HG02938 (cell line): Measurements from ENCODE around the gene FAT2.

Source experiments
- ATAC-seq: cut with Tn5 transposase; IDR thresholded peaks from one replicate; pipeline ENCODE4 v1.9.1; 2021; ENCODE audit warnings: mild to moderate bottlenecking, moderate library complexity; ENCODE audit not compliant: unreplicated experiment

The FAT2 gene

GRCh38 chr5:151557951-151558350 is 33.2 kb downstream of the FAT2 start:
- ATAC-seq, result no peak

DNA sequence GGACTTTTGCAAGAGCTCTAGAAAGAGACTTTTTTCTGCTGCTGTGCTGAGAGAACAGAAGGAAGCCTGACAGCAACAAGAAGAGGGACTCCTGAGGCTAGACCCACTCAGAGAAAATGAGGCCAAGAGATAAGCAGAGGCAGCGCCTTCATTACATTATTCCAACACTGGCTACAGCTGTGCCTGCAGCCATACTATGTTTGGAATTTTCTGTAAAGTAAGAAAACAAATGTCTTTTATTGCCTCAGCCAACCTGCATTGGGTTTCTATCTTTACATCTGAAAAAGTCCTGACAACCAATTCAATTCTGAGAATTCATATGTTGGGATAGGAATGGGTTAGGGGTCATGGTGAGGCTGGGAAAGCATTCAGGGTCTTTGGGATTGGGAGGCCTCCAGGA is 33.7 kb downstream of the FAT2 start:
- no peak for ATAC-seq

DNA sequence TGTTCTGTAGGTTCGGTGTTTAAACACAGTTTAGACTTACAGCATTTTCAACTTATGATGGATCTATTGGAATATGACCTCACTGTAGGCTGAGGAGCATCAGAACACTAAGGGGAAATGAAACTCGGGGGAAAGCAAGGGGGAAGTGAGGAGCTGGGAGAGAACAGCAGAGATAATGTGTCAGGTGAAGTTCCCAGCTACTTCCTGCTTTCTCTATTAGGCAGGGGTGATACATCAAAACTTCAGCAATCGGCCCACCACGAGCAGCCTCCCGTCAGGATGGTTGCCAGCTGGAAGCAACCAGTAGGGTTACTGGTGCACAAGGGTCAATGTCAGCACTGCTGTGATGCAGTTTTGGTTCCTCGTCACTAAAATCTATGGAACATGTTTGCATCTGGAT is 34.3 kb downstream of the FAT2 start:
- no peak for ATAC-seq

DNA sequence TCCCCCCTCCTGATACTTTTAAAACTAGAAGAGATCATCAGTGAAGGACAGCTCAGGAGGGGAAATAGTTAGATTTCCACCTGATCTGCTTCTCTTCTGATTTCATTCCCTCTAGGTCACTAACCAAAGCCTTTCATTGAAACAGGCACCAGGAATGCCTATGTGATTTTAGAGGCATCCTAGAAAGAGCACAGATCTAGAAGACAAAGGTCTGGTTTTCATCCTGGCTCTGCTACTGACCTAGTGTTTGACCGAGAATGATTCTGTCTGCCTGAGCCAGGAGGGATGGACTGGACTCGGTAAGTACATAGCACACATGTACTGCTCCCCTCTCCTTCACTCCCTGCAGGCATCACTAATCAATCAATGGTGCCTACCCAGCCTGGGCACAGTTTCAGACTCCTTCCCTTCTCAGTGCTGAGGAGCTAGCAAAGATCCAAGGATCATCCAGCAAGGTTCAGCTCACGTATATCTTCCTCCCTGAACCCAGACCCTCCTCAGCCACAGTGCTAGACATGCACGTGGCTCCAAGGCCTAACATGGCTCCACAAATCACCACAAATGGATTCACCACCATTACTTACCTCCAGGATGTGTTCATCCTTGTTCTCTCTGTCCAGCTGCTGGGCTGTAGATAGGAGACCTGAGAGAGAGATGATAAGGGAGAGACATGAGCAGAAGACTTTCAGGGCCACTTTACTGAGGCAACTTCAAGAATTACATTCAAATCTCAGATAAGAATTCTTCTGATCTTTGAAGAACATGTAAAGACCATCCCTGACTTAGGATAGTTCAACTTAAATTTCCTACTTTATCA is 35.2 kb downstream of the FAT2 start:
- no peak for ATAC-seq

GRCh38 chr5:151553695-151554094 is 37.4 kb downstream of the FAT2 start:
- no peak for ATAC-seq

DNA sequence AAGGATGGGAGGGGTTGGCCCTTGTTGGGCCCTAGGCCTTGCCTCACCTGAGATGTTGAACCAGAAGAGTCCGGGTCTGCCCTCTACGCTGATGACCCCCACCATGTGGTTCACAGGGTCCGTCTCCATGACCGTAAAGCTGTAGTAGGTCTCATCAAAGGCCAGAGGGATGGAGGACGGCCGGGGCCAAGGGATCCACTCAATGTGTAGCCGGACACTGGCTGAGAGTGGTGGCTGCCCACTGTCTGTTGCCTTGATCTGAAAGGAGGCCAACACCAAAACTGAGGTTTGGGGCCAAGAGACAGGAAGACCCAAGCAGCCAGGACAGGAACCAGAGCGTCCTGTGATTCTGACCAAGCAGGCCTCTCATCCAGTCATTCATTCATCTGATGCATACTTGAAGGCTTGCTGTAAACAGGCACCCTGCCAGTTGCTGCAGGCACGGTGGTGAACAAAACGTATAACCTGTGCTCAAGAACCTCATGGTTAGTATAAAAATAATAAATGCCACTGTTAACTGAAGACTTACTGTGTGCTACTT is 37.9 kb downstream of the FAT2 start:
- no peak for ATAC-seq

DNA sequence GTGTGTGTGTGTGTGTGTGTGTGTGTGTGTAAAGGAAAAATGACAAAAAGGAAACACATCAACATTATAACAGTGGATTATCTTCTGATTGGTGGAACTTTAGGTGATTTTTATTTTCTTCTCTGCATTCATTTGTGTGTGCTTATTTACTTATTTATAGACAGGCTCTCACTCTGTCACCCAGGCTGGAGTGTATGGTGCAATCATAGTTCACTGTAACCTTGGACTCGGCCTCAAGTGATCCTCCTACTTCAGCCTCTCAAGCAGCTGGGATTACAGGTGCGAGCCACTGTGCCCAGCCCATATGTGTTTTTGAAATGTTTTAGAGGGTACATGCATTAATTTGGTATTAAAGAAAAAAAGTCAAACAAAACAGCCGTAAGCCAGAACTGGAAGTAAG is 39.1 kb downstream of the FAT2 start:
- ATAC-seq, result no peak

- no peak for ATAC-seq
These were observed 41.0 kb downstream of the FAT2 start for GRCh38 chr5:151550146-151550545.

DNA sequence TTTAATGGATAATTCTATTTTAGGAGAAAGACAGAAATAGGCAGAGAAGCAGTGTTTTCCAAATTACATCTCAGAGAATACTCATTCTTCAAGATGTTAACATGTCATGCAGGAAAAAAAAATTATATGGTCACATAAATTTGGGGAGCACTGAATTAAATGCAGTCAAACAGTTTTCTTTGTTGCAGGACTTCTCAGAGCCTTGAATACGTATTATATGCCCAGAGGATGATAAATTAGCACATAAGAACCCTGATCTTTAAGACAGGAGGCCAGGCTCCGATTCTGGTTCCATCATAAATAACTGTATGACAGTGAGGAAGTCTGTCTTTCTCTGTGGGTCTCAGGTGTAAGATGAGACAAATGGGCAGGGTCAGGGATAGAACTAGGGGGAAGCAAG is 41.4 kb downstream of the FAT2 start:
- no peak for ATAC-seq

DNA sequence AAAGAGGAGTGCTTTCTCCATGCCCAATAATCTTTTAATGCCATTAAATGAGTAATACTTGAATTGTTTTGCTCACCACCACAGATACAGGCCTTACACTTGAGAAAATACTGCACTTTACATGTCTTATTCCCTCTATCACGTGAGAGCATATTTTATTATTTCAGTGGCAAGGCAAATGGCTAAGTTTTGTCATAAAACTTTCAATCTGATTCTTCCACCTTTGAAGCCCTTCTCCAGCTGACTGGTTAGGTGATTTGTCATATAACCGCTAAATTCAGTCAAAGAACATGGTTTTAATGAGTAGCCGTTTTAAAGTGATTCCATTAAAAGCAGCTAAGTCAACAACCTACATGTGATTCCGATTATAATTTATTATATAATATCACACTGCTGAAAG is 43.8 kb downstream of the FAT2 start:
- no peak for ATAC-seq

DNA sequence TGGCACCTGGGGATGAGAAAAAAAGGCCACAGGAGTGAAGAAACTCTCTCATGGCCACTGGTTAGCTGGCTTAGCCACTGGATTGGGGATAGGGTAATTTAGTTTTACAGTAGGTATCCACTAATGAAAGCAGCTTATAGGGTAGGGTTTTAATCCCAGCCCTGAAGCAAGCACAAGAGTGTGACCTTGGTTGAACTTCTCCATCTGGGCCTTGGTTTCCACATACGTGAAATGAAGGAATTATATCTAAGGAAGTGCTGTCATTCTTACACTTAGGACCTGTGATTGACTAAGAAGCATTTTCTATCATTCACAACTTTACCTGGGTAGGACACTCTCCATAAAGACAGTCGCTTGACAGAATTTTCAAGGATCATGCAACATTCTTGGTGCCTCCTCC is 49.6 kb downstream of the FAT2 start:
- no peak for ATAC-seq
